Activated CD4-positive, alpha-beta T cell treated with anti-CD3 and anti-CD28 coated beads for 4 hours (primary cell): ENCODE results near the gene SMYD3.

Source experiments
- DNase-seq, 2 donors: peaks; one replicate each; pipeline ENCODE4 v3.0.0-alpha.2; 2020

SMYD3 gene

DNA sequence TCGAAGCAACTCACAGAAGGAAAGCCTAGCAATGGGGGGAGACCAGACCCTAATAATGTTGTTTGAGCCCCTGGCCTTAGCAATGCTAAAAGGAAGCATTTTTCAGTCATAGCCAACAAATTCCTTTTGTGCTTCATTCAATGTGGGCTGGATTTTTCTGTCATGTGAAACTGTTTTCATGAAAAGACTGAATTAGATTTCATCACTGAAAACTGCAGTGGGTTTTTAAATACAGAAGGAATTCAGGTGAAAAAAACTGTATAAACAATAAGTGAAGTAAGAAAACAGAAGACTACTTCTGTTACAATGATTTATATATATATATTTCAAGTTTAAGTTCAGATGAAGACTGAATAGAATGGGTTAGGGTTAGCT, 204.8 kb downstream of the SMYD3 start:
- DNase-seq, result no peak

DNA sequence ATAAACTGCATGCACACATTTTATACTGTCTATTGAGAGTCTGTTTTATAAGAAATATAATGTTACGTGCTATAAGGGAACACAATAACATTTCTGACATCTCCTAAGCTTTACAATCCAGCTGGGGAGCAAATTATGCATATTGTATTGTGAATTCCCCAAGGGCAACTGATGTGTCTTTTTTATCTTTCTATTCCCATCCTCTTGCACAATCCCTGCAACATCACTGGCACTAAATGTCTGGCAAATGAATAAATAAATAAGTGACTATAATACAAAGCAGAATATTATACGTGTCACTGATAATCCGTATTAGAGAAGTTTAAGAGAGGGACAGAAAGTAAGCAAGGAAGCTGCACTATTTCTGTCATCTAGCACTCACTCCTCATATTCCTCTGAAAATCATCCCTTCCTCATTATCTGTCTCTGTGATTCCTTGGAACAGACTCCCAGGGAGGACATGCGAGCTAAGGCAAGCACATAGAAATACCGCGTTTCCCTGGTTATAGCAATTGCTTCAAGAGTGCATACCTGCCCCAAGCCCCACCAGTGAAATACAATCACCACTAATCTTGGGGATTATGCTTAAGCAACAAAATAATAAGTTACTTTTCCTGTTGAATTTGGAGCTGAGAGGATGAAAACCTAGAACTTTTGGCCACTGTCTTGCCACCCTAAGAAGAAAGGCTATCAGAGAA, 205.4 kb downstream of the SMYD3 start:
- DNase-seq, result no peak

DNA sequence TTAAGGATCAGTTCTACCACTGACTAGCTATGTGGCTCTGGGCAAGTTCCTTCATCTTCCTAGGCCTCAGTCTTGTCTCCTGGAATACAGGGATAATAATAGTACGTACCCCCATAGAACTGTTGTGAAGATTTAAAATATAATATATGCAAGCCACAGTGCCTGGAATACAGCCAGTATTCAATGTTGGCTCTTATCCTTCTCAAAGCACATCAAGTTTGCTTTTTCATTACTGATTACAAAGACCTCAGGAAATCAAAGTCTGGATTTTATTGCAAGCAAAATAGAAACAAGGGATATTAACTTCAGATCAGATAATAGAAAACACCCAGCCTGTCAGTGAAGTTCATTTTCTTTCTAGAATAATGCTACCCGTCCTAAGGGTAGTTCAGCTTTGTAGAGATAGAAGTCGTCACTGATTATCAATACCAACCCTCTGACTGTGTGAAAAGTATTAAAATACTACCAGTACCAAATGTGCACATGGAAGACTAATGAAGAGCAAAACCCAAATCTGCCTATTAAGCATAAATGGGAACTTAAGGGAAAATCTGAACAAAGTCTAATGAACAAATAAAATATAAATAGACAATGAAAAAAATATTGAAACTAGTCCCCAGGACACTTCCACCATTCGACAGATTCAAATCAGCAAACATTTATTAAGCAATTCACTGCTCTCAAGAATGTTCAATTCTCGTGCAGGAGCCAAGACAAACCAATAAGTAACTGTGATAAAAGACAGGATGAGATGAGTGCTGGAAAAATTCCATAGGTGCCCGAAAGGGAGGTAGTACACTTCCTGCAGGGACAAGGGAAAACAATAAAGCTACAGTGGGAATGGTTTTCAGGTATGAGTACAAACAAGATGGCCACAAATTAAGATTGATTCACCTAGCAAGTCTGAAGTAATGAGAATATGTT, 206.2 kb downstream of the SMYD3 start:
- DNase-seq, result no peak

DNA sequence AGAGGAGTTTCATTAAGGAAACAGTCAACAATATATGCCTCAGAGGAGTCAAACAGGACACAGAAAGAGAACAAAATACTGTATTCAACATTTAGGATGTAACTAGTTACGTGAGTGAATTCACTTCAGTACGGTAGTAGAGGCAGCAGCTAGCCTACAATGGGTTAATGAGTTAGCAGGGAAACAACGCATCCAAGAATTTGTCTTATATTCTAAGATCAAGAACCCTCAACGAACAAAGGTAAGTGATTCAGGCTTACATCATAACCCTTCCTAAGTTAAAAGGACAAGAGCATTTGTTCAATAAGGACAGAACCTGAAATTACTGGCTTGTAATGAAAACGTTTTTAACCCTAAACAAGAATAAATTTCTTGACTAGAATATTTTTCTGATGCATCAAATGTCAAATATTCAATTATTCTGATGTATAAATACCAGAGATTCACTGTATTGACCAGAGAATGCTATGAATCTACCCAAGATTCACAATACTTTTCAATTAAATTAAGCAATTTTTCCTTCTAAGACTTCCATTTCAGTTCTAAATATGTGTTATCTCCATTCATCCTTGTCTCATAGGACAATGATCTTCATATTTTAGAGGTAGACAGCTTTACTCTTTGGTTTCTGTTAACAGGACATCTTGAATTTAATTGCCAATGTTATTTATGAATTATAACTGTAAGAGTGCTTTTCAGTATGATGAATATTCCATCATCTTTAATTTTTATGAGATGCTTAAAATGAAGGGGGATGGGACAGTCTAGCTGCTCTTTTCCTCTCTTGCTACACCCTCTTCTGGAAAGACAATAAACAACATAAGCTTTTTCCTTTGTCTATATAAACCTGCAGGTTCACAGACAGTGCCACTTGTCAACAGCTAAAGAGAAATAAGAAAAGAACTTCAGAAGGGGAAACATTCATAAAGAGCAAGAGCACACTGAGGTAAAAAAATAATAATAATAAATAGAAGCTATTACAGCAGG, 209.5 kb downstream of the SMYD3 start:
- DNase-seq, result no peak

DNA sequence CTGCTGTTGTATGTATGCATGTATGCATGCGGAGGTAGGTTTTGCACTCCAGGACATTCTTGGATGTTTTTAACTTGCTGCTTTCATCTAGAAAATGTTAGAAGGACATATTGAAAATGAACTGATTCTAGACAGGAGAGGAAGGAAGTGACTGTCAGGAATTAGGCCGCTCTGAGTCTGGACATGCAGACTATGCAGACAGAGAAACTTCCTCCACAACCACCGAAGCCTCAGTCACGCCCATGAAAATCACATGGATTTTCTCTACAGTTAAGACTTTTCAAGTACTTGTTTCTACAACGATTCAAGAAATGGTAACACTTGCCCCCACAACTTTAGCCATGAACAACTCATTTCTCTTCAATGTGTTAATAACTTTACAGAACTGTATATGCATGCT, 211.1 kb downstream of the SMYD3 start:
- DNase-seq, result no peak

DNA sequence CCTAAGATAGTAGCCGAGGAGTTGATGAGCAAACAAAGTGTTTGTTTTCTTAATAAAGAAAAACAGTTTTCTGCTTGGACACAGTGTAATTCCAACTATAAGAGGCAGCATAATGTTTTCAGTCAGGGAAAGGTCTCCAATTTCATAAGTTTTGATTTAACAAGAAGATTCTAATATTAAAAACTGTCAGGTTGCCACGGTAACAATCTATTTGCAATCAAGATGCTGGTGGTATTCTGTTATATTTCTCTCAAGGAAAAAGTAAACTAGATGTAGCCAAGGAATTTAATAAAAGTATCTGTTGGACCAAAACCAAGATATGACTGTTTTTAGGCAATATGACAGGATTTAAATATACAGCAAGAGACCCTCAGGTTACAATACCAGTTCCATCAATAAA, 211.7 kb downstream of the SMYD3 start:
- DNase-seq, result no peak

DNA sequence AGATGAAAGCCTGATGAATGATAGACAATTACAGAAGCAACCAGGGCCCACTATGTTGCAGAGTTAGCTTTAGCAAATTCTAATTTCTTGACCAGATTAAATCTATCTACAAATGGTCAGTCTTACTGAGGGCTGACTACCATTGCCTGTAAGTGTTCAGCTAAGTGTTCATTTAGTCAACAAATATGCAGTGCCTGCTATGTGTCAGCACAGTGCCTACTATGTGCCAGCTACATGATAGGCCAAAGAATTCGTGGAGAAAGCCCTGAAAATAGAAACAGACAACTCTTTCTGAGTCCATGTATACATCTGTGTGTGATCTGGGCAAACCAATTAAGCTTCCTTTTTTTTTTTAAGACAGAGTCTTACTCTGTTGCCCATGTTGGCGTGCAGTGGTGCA, 212.8 kb downstream of the SMYD3 start:
- no peak for DNase-seq

DNA sequence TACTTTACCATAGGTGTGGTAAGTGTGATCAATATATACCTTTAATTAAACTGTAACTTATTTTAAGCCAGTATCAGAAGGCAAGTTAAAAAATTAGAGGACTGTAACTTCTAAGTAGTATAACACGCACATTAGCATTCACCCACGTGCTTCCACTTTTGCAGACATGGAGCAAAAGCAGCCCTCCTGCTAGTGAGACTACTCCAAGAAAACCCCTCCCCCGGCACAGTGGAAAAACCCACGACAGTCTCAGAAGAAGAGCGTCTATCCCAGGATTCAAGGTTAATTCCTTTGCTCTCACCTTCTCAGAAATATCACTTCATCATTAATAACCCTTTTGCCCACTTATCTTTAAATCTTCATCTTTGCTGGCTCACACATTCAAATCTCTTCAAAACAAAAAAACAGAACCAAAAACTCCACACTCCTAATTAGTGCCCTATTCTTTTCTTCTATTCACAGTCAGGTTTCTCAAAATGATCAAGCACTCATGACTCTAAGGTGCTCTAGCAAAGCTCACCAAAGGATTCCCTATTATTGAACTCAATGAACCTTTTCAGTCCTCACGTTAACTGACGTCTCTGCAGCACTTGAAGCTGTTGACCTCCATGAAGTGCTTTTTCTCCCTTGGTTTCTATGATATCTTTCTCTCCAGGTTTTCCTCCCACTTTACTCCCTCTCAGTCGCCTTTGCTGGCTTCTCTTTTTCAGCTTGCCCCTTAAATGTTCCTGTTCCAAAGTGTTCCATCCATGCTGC, 213.5 kb downstream of the SMYD3 start:
- no peak for DNase-seq

DNA sequence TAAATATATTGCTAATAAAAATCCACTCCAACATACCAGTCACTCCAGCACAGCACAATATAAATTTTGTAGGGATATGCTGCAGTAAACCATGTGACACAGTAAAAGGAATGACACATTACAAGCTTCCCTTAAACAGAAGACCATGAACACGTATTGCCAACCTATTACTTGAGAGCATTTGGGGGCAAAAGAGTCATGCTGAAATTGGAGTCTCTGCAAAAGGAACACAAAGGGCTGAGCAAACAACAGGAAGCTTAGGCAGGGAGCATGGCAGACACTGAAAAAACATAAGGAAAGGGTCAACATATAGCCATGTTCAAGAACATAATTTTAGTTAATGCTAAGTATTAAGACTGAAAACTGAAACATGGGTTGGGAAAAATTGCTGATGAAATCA, 214.5 kb downstream of the SMYD3 start:
- DNase-seq, result no peak

DNA sequence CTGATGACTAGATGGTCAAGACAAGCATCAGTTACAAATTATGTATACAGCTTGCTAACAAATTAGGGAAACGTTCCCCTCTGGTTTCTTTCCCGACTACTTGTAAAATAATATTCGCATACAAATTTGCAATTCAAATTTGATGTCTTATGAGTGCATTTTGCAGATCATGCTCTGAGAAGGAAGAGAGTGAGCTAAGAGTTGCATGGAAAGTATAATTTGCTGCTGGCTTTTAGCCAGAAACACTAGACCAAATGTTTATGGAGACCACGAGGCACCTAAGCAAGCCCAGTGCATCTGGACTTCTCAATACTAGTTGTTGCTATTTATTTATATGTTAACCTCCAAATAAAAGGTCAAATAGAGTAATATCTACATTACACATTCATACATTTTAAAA, 216.0 kb downstream of the SMYD3 start:
- DNase-seq, result no peak

DNA sequence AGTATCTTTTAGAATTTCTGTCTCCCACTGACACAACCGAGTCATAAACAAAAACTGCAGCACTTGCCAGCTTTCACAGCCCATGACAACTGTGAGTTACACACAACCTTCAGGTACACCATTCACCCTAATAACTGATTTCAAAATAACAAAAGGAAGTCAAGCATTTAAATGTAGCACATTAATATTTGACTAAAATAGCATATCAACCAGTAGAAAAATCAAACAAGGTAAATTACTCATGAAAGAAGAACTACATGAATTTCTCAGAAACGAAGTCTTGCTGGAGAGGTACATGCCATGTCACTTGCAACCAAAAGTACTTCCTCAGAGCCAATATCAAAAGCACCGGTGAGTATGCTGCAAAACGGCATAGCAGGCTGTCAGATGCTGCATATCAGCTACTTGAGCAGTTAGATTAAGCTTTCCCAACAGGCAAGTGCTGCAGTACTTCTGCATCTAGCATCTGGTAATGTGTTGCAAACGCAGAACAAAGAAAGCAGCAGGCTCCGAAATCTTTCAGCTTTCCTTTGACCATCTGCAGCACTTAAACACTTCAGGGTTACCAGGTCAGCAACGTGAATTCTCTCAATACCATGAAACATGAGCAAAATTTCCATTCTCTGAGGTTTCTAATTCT, 223.2 kb downstream of the SMYD3 start:
- DNase-seq, result no peak

DNA sequence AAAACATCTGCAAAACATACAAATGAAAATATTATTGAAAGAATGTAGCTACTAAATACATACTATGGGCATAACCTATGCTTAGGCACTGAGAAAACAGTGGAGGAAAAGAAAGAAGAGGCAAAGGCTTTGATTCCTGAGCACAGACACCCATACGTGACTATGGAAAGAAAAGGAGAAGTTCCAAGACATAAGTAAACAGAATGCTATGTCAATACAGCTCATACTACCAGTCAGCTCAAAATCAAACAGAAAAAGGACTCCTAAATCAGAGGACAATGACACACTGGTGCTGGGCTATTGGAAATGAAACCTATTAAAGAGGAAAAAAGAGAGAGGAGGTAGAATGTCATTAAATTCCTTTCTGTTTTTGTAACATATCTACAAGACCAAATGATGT, 225.4 kb downstream of the SMYD3 start:
- no peak for DNase-seq

DNA sequence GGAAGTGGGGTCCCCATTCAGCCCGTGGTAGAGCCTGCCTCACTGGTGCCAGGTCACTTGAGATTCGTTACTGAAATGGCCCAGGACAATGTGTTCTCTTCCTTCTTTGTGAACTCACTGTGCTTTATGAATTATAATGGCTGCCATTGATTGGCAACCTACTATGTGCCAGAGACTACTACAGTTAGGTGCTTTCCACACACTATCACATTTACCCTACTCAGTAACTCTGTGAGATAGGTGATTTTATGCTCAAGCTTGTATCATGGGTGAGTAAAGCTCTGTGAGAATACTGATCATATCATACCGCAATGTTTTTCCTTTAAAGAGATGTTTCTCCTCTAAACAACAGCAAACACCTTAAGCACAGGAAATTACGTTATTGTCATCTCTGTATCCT, 225.9 kb downstream of the SMYD3 start:
- DNase-seq, result no peak

DNA sequence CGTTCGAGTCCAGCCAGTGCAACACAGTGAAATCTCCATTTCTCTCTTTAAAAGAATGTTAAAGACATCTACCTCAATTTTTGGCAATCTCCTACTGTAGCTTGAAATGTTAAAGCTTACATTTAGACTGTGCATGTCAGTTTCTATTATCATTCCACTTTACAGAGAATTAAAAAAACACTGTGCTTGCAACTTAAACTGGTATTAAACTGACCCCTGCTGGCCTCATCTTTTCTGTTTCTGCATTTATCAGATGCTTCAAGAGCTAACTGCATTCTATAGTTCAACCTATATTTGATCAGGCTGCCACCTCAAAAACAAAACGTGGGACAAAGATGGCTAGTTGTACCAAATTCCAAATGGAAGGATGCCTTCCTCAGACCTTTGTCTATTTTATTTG, 226.5 kb downstream of the SMYD3 start:
- no peak for DNase-seq

DNA sequence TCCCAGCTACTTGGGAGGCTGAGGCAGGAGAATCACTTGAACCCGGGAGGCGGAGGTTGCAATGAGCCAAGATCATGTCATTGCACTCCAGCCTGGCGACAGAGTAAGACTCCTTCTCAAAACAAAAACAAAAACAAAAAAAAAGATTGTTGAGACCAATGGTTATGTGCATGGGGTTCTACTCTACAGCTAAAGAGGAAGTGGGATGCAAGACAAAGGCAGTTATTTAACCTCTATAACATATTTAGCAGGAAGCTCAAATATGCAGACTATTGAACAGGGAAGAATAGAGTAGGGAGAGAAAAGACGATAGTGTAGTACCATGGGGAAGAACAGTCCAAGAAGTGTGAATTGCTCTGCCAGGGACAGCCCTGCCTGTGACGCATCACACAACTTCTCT, 227.7 kb downstream of the SMYD3 start:
- no peak for DNase-seq

DNA sequence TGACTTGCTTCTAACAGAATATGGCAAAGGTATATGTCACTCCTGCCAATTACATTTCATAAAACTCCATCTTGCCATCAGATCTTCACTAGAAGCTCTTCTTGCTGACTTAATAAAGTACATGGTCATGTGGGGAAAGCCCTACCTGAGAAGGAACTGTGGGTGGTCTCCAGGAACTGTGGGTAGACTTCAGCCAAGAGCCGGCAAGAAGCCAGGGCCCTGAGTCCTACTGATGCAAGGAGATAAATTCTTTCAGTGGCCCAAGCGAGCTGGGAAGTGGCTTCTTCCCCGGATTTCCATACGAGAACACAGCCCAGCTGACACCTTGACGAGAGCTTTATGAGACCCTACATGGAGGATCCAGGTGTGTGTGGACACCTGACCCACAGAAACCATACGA, 228.7 kb downstream of the SMYD3 start:
- DNase-seq, result no peak

DNA sequence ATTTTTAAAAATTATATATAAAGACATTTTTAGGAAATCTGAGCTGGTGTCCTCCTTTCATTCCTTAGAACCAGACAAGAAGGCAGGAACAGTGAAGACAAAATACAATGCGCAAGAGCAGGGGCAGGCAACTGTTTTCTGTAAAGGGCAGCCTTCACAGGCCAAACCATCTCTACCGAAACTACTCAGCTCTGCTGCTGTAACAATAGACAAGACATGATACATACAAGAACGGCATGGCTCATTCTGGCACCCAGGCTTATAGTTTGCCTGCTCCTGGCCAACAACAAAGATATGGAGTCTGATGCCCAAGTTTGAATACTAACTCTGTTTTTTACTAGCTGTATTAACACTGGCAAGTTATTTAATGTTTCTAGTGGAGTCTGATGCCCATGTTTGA, 232.0 kb downstream of the SMYD3 start:
- DNase-seq, result no peak

DNA sequence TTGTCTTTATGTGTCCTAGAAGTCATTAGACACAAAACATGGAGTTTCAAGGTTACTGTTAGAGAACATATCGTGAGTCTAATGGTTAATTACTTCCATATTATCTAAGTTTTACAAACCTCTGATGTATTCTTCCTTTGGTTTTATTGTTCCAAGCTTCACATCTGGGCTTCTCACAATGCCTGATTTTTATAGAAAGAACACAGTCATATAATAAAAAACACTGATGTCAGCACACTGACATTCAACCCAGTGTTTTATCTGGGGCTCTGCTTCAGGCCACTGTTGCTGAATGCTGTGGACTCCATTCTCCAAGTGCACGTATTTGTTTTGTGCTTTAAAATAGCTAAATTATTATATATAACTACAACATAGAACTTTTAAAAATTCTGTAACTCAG, 232.9 kb downstream of the SMYD3 start:
- DNase-seq, result no peak

DNA sequence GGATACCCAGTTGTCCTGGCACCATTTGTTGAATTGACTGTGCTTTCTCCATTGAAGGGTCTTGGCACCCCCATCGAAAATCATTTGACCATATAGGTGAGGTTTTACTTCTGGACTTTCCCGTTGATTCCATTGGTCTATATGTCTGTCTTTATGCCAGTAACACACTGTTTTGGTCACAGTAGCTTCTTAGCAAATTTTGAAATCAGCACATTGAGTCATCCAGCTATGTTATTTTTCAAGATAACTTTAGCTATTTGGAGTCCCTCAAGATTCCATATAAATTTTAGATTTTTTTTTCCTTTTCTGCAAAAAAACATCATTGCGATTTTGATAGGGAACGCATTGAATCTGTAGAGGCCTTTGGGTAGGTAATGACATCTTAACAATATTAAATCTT, 235.6 kb downstream of the SMYD3 start:
- DNase-seq, result no peak

DNA sequence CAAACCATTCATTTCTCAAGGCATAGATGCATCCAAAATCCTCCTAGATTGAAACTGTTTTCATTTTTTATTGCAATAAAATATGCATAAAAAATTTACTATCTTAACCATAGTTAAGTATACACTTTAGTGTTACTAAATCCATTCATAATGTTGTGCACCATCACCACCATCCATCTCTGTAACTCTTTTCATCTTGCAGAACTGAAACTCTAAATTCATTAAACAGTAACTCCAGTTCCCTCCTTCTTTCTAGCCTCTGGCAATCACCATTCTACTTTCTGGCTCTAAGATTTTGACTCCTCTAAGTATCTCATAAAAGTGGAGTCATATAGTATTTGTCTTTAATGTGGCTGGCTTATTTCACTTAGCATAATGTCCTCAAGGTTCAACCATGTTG, 236.8 kb downstream of the SMYD3 start:
- no peak for DNase-seq

DNA sequence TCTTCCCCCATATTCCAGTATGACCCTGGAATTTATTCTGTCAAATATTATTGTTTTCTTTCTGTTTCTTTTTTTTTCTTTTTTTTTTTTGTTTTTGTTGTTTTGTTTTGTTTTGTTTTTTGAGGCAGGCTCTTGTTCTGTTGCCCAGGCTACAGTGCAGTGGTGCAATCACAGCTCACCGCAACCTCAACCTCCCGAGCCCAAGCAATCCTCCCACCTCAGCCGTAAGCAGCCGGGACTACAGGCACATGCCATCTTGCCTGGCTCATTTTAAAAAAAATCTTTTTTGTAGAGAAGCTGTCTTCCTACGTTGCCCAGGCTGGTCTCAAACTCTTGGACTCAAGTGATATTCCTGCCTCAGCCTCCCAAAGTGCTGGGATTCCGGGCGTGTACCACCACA, 237.6 kb downstream of the SMYD3 start:
- no peak for DNase-seq

DNA sequence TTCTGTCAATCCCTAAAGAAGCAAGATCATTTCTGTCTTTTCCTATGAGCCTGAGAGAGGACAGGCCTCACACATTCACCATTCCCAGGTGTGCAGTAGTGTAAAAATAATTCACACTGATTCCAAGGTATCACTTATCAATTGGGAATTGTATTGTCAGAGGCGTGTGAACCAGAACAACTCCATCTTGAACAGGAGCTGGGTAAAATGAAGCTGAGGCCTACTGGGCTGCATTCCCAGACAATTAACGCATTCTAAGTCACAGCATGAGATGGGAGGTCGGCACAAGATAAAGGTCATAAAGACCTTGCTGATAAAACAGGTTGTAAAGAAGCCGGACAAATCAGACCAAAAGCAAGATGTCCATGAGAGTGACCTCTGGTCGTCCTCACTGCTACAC, 239.2 kb downstream of the SMYD3 start:
- no peak for DNase-seq
